NCI-H446 (cell line): ENCODE results near the gene IL37.

Source experiments
- DNase-seq, 2 experiments: peaks; one replicate each; lab custom pipeline; 2025; lab: John Stamatoyannopoulos, UW

Gene IL37, protein sequence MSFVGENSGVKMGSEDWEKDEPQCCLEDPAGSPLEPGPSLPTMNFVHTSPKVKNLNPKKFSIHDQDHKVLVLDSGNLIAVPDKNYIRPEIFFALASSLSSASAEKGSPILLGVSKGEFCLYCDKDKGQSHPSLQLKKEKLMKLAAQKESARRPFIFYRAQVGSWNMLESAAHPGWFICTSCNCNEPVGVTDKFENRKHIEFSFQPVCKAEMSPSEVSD

GRCh38 chr2:112910865-112911264 is at the start of gene IL37:
TSS of gene IL37 (plus strand) at chr2:112911165. CDS start at chr2:112913013, 1,848 bp downstream.
- no peak for DNase-seq

DNA sequence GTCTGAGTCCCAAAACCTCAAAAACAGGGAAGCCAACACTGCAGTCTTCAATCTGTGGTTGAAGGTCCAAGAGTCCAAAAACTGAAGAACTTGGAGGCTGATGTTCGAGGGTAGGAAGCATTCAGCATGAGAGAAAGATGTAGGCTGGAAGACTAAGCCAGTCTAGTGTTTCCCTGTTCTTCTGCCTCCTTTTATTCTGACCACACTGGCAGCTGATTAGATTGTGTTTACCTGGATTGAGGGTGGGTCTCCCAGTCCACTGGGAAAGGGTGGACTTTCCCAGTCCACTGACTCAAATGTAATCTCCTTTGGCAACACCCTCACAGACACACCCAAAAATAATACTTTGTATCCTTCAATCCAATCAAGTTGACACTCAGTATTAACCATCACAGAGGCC is 46.9 kb upstream of the IL37 start:
- DNase-seq, result no peak

DNA sequence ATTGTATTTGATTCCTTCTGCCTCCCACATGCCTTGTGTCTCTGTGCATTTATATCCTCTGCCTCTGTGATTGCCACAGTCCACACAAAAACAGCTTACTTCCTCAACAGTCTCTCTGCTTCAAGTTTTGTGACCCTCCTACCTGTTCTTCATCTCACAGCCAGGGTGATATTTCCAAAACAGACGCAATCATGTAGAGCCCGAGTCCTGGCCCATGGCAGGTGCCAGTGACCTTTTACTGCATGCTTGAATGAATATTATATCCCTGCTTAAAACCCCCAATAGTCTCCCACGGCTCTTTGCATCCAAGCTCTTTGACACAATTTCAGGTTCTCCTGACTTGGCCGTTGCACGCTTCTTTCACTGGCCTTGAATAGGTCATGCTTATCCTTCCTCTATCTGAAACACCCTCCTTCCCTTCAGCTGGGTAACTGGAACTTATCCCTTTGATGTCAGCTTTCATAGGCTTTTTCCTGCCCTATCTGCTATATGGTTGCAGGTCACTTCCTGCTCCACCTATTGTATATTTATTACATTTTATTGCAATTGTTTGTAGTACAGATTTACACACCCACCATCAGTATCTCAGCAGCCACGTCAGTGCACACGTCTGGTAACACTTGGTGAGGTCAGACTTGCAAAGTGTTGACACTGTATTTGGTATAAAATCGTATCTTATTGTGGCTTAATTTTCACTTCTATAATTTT is 44.7 kb upstream of the IL37 start:
- no peak for DNase-seq

DNA sequence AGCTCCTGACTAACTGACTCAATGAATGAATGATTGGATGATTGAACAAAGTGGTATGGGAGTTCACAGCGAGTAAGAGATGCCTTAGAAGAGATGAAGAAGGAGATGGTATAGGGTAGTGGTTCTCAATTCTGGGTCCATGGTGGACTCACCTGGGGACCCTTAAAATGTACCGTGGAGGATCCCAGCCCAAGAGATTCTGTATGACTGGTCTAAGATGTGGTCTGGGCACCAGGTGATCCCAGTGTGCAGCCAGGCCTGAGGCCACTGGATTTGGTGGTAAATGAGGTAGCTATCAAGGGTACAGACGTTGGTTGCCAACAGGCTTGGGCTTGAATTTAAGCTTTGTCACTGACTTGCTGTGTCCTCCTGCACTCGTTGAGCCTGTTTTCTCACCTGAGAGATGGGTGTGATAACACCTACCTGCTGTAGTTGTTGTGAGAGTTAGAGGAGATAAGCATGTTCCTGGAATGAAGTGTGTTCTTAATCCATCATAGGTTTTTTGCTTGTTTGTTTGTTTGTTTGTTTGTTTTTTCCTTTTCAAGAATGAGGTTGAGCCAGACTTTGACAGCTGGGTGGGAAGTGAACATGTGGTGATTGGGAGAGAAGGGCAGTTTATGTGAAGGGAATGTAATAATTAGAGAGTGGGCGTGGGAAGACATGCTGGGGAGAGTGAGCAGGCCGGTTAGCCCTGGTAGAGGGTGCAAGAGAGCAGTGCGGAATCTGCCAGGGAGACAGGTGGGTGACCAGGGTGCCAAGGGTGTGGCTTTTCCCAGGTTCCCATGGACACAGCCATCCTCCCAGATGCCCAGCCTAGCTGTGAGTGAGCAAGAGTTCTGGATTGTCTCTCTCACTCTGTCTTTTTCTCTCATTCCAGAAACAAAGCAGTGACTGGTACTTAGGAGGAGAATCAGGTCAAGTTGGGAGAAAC is 43.0 kb upstream of the IL37 start:
- DNase-seq, result no peak

- DNase-seq, result peak in 1 of 2 experiments; percentile 31
These were observed 41.6 kb upstream of the IL37 start for GRCh38 chr2:112869258-112869842.

- DNase-seq, result no peak
These were observed 39.8 kb upstream of the IL37 start for GRCh38 chr2:112870841-112871835.

- DNase-seq, result no peak
These were observed 34.6 kb upstream of the IL37 start for GRCh38 chr2:112876257-112876970.

DNA sequence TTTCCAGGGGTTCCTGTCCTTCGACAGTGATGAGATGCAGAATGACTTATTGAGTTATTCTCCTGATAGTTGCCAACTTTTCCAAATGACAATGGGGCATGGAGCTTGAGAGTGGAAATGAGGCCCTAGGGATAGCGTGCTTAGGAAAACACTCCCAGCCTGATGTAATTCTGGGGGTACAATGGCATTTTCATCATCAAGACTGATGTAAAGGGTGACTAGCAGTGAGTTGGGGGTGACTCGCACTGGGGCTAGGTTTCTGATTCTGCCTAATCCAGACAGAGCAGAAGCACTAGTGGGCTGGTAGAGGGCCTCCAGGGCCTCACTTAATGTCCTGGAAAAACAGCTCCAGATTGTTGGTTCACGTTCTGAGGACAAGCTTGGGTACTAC is 34.0 kb upstream of the IL37 start:
- no peak for DNase-seq

- DNase-seq, result no peak
These were observed 33.5 kb upstream of the IL37 start for GRCh38 chr2:112877423-112877822.

DNA sequence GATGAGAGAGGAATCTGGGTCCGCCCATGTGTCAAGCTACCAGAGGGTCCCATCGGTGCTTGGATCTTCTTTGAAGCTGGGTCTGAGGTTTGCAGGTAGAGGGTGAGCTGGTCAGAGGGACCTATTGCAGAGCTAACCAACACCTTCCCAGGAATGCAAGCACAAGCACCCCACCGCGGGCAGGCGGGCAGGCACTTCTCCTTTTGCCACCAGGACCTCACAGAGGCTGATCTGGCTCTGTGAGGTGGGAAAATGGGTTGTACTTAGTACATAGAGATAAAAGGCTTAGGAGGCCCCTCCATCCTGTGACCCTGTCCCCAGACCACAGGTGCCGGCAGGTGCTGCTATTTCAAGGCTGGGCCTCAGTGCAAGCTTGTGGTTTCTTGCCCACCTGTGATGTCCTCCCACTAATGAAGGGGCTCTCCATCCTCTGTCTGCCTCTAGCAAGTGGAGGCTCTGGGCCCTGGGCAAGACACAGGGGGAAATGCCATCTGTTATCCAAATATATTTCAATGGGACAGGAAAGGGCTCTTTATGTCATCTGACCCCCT is 31.4 kb upstream of the IL37 start:
- no peak for DNase-seq

DNA sequence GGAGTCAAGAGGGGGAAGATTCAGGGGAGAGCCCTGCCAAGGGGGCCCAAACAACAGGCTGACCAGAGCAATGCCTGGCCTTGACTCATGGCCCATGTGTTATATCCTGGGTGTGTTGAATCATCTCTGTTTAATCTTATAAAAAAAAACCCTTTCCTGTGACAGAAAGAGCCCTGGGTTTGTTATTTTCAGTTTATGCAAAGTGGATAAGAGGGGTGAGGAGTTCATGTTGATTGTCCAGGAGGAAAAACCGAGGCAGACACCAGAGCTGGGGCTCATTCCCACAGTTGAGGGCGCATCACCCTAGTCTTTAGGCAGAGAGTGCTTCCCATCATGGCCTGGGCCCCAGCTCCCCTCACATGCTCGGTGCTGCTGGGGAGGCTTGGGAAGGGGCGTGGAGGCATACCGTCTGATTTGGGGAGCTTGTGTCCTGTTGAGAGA is 30.9 kb upstream of the IL37 start:
- DNase-seq, result no peak

- no peak for DNase-seq
These were observed 30.3 kb upstream of the IL37 start for GRCh38 chr2:112880696-112881095.

GRCh38 chr2:112881217-112881985 is 29.6 kb upstream of the IL37 start:
- no peak for DNase-seq

DNA sequence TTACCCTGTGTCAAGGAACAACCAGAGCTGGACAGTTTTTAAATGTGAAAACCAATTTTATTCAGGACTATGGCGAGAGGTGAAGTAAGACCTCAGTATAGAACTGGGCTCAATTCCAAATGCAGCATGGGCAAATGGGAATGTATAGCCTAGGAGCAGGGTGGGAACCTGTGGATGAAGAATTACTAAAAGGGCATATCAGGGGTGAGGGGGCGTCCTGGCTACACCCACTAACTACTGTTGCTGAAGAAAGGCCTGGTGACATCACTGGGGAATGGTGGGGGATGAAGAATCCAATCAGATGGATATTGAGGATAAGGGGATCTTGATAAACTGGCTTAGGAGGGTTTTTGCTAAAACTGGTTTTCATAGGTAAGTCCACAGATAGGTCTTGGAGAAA is 27.3 kb upstream of the IL37 start:
- DNase-seq, result no peak

GRCh38 chr2:112884869-112885505 is 26.0 kb upstream of the IL37 start:
- no peak for DNase-seq

DNA sequence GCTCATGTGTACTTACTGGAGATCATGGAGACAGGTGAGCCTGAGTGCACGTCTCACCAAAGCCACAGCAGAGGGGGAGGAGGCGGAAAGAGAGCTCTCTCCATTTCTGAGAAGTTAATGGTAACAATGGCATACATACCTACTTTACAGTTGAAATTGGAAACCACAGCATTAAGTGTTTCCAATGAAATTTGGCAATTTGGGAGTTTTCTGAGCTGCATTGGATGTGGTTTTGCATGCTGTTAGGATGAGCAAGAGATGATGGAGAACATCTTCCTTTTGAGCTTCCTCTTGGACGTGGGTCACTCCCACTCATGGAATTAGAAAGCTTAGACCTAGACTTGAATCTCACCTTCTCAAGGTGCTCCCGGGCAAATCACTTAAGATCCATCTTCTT is 25.5 kb upstream of the IL37 start:
- no peak for DNase-seq

DNA sequence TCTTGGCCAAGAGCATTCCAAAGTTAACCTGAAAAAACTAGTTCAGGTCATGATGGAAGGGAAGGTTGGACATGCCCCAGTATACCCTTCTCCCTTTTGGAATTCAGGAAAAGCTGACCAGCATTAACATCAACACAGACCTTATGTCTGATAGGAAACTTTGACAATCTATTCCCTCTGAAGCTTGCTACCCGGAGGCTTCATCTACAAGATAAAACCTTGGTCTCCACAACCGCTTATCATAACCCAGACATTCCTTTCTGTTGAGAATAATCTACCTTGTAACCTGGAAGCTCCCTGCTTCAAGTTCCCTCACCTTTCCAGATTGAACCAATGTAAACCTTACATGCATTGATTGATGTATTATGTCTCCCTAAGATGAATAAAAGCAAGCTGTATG is 24.7 kb upstream of the IL37 start:
- DNase-seq, result no peak

- DNase-seq, result no peak
These were observed 22.8 kb upstream of the IL37 start for GRCh38 chr2:112887964-112888749.
